Measurements from ENCODE around the gene SPNS2.
A peak's percentile ranks its signal among the peaks of the same experiment; 100 is the strongest.
"Not testable (repeated sequence)": the region's sequence is repeated elsewhere in the genome, so short reads cannot be mapped to it uniquely, and the experiment has no call there.

Gene SPNS2

DNA sequence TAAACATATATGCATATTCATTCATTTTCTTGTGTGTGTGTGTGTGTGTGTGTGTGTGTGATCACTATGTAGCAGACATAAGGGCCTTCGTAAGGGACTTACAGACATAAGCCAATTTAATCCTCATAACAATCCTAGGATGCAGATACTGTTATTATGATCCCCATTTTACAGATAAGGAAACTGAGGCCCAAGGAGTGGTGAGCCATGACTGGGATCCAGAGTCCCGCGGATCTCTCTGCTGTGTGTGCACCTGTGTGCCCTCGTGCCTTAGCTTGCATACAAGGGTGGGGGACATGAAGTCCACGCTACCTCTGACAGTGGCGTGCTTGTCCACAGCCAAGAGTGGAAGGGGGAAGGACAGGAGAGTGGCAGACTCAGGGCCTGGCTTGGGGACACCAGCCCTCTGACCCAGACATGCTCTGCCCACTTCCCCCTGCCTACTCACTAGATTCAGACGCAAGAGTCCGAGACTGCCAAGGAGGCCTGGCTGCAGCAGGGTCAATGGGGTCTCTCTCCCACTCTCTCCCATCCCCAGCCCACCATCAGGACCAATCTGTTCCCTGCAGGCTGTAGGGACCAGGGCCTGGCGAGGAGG is 75.9 kb downstream of the SPNS2 start:
- DNase-seq: no peak

GRCh38 chr17:4576161-4576558 is 77.5 kb downstream of the SPNS2 start:
- DNase-seq: no peak

GRCh38 chr17:4576729-4577322 is 78.1 kb downstream of the SPNS2 start:
- no peak for DNase-seq

- no peak for DNase-seq
These were observed 78.8 kb downstream of the SPNS2 start for GRCh38 chr17:4577386-4577993.

DNA sequence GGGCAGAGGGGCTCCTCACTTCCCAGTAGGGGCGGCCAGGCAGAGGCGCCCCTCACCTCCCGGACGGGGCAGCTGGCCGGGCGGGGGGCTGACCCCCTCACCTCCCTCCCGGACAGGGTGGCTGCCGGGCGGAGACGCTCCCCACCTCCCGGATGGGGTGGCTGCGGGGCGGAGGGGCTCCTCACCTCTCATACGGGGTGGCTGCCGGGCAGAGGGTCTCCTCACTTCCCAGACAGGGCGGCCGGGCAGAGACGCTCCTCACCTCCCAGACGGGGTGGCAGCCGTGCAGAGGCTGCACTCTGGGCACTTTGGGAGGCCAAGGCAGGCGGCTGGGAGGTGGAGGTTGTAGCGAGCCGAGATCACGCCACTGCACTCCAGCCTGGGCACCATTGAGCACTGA is 79.7 kb downstream of the SPNS2 start:
- DNase-seq: not testable (repeated sequence)

DNA sequence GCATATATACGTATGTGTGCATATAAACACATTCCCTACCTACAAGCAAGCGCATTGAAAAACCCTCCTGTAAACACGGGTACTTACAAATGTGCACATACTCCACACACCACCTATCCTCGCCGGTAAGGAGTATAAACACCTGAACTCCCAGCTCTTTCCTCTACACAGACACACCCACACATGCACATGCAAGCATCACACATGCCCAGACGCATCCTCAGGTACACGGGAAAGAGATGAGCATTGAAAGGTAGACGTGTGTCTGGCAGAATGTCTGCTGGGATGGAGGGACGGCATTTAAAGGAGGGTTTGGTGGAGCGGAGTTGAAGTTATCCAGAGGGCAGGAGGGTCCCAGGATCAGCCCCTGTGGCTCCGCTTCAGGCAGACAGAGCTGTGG is 81.0 kb downstream of the SPNS2 start:
- no peak for DNase-seq

DNA sequence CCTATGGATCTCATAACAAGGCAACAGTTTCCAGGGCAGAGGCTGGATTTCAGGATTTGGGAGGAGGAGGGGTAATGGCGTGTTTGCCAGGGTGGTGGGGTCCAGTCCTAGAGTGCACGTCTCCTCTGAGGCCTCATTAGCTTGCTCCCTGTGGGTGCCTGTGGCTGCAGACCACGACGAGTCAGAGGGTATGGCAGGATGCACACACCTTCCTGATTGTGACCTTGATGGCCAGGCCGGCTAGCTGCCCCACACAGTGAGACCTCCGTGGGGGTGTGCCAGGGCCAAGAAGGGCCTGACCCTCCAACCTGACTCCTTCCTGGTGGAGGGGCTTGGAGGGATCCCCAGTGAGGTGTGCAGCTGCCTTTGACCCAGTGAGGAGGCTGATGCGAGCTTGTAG is 81.6 kb downstream of the SPNS2 start:
- DNase-seq: no peak

GRCh38 chr17:4582101-4582501 is 83.4 kb downstream of the SPNS2 start:
- no peak for DNase-seq

GRCh38 chr17:4582691-4583090 is 84.0 kb downstream of the SPNS2 start:
- DNase-seq: no peak

DNA sequence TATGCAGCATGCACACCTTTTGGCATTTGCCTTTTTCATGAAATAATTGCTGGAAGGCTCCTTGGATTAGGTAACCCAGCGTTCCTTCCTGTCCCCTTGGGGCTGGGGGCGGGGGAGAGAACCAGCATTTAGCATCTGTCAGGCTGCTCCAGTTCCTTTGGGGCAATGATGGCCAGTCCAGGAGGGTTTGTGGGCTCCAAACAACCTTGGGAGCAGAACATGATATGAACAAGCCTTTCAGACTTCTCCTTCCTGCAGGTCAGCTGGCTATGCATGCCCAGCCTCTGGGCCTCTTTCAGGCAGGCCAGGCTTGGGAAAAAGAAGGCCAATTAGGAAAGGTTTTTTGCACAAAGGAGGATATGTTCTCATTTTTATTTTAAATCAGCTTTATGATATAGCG is 84.5 kb downstream of the SPNS2 start:
- no peak for DNase-seq

DNA sequence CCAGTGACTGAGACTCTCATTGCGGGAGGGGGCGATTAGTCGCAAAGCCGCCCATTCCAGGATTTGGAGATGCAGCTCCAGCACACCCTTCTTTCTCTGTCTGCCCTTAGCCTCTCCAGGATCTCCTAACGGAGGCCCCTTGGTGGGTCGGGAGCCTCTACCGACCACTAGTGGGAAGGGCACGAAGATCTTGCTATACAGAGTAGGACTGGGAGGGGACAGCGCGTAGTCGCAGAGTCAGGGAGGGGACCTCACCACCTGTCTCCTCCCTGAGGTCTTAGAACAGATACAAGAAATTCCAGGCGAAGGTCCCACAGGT is 85.1 kb downstream of the SPNS2 start:
- no peak for DNase-seq

- DNase-seq: peak; percentile 40
These were observed 85.6 kb downstream of the SPNS2 start, which contains the start of gene SMTNL2 for GRCh38 chr17:4584101-4584916. TSS of gene SMTNL2 (plus strand) at chr17:4584529. CDS start at chr17:4584606, 77 bp downstream.

GRCh38 chr17:4584917-4585637 is 86.4 kb downstream of the SPNS2 start:
- no peak for DNase-seq

- no peak for DNase-seq
These were observed 86.9 kb downstream of the SPNS2 start for GRCh38 chr17:4585638-4585994.

GRCh38 chr17:4586043-4586442 is 87.4 kb downstream of the SPNS2 start:
- no peak for DNase-seq

- no peak for DNase-seq
These were observed 88.5 kb downstream of the SPNS2 start for GRCh38 chr17:4587195-4587594.

DNA sequence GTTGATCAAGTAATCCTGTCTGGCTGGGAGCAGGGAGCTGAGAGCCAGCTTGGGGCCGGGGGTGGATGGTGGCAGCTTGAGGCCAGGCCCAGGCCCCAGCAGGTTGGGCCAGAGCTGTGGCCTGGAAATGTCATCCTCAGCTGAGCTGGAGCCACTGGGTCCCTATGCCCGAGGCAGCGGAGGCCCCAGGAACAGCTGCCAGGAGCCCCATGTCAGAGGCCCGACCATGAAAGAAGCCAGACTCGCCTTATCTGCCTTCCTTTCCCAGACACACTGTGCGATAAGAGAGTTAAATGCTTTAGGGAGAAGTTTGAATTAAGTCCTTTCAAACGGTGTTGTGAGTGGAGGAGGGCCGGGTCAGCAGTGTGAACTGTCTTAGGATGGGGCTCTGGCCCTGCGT is 89.1 kb downstream of the SPNS2 start:
- DNase-seq: no peak

- no peak for DNase-seq
These were observed 89.7 kb downstream of the SPNS2 start for GRCh38 chr17:4588391-4588790.
